HG03439 (cell line): ENCODE results near the gene NANOG.
"Not testable (repeated sequence)": the region's sequence is repeated elsewhere in the genome, so short reads cannot be mapped to it uniquely, and the experiment has no call there.

Experiments
- ATAC-seq: cut with Tn5 transposase; IDR thresholded peaks from one replicate; pipeline ENCODE4 v1.9.1; 2021; ENCODE audit warnings: mild to moderate bottlenecking, moderate library complexity; ENCODE audit not compliant: unreplicated experiment

The NANOG gene

GRCh38 chr12:7788884-7789528, at the start of gene NANOG:
TSS of gene NANOG (plus strand) at chr12:7789402. CDS start at chr12:7789615, 213 bp downstream.
- not testable (repeated sequence) for ATAC-seq

- no peak for ATAC-seq
Measured at GRCh38 chr12:7747246-7747645, 42.0 kb upstream of the NANOG start, which contains the start of gene CLEC4C. TSS of gene CLEC4C (minus strand) at chr12:7747375. CDS start at chr12:7747348, 27 bp downstream.

- ATAC-seq = no peak
Measured at GRCh38 chr12:7748852-7749251, 40.4 kb upstream of the NANOG start.

GRCh38 chr12:7749442-7749841, 39.8 kb upstream of the NANOG start:
- ATAC-seq = no peak

- ATAC-seq = no peak
Measured at GRCh38 chr12:7750350-7750749, 38.9 kb upstream of the NANOG start.

- ATAC-seq = no peak
Measured at GRCh38 chr12:7751394-7751793, 37.8 kb upstream of the NANOG start.

- ATAC-seq = not testable (repeated sequence)
Measured at GRCh38 chr12:7751941-7752922, 37.0 kb upstream of the NANOG start.

- ATAC-seq = not testable (repeated sequence)
Measured at GRCh38 chr12:7755668-7756067, 33.5 kb upstream of the NANOG start.

- ATAC-seq = no peak
Measured at GRCh38 chr12:7756993-7757392, 32.2 kb upstream of the NANOG start.

GRCh38 chr12:7758766-7759140, 30.4 kb upstream of the NANOG start:
- no peak for ATAC-seq

GRCh38 chr12:7769999-7770398, 19.2 kb upstream of the NANOG start:
- no peak for ATAC-seq

- ATAC-seq = no peak
Measured at GRCh38 chr12:7781274-7781673, 7.9 kb upstream of the NANOG start.

- no peak for ATAC-seq
Measured at GRCh38 chr12:7782055-7782454, 7.1 kb upstream of the NANOG start.

- ATAC-seq = not testable (repeated sequence)
Measured at GRCh38 chr12:7783433-7783832, 5.8 kb upstream of the NANOG start.

GRCh38 chr12:7784701-7785100, 4.5 kb upstream of the NANOG start:
- ATAC-seq = no peak

GRCh38 chr12:7787574-7788293, 1.5 kb upstream of the NANOG start:
- no peak for ATAC-seq

GRCh38 chr12:7788294-7788660, 925 bp upstream of the NANOG start:
- ATAC-seq = no peak

GRCh38 chr12:7793211-7793610, 4.0 kb downstream of the NANOG start:
- ATAC-seq = no peak

- not testable (repeated sequence) for ATAC-seq
Measured at GRCh38 chr12:7797269-7797668, 8.1 kb downstream of the NANOG start.

GRCh38 chr12:7797698-7798398, 8.6 kb downstream of the NANOG start:
- no peak for ATAC-seq
